HFFc6 (cell line): ENCODE results near the gene DACH1. TPM values are rescaled to one million over a fixed set of nuclear protein-coding genes. Genes with fewer than 3 reads are reported as not detected.

ENCODE experiments used
- DNase-seq: peaks from one replicate; pipeline ENCODE4 v3.0.0-alpha.2; 2018
- H3K27ac Mint-ChIP-seq: 2 replicates; pipeline ENCODE4 v1.8.0; 2020; ENCODE audit warnings: mild to moderate bottlenecking, mixed read lengths
- H3K27me3 Mint-ChIP-seq: 2 replicates; pipeline ENCODE4 v1.8.0; 2021; ENCODE audit warnings: mild to moderate bottlenecking, moderate library complexity, mixed read lengths; ENCODE audit not compliant: insufficient read depth
- H3K36me3 Mint-ChIP-seq: 2 replicates; pipeline ENCODE4 v1.8.0; 2021; ENCODE audit warnings: low read depth, mixed read lengths
- H3K4me1 Mint-ChIP-seq: 2 replicates; pipeline ENCODE4 v1.8.0; 2020; ENCODE audit warnings: low read depth, mixed read lengths
- H3K4me3 Mint-ChIP-seq: 2 replicates; pipeline ENCODE4 v1.8.0; 2020; ENCODE audit warnings: mild to moderate bottlenecking, moderate library complexity, mixed read lengths
- H3K9me3 Mint-ChIP-seq: 2 replicates; pipeline ENCODE4 v1.8.0; 2020; ENCODE audit warnings: mild to moderate bottlenecking, mixed read lengths
- CTCF ChIP-seq: fragments of 200-600 bp; sonication (generic); IDR thresholded peaks from 2 replicates; pipeline ENCODE4 v1.5.0; 2021; ENCODE audit warnings: antibody characterized with exemption, mild to moderate bottlenecking
- total RNA-seq, 6 experiments: library from RNA; stranded (reverse); fragmentation: NEBNext Ultra II Directional; extraction: Animal tissue kit (Norgen Biotek cat#: 25700); gene quantifications; 2 replicates in 1 of 6; 3 replicates in 5 of 6; pipeline ENCODE4 v1.2.3, GENCODE V29; 2021

The DACH1 gene
- total RNA-seq, 6 experiments from 2014 or later = not detected

GRCh38 chr13:71408416-71408815 is 458.6 kb downstream of the DACH1 start:
- TF ChIP-seq CTCF = no peak
- H3K4me3 Mint-ChIP-seq = no peak overlapping the region
- no peaks in the 10 kb centered on the region for H3K4me1 Mint-ChIP-seq
- H3K36me3 Mint-ChIP-seq = no peaks in the 10 kb centered on the region
- no peak overlapping the region for H3K27ac Mint-ChIP-seq
- DNase-seq = no peak
- no peaks in the 10 kb centered on the region for H3K27me3 Mint-ChIP-seq
- peaks cover 25% of the 10 kb centered on the region for H3K9me3 Mint-ChIP-seq

- Mint-ChIP-seq H3K36me3 (no peaks in the 10 kb centered on the region), H3K4me1 (no peaks in the 10 kb centered on the region), H3K9me3 (peaks cover 44% of the 10 kb centered on the region), H3K4me3 (no peak overlapping the region), H3K27ac (no peak overlapping the region), H3K27me3 (peaks cover 1% of the 10 kb centered on the region)
- no peak for DNase-seq
- no peak for TF ChIP-seq CTCF
Measured at GRCh38 chr13:71399631-71400215, 467.3 kb downstream of the DACH1 start.

GRCh38 chr13:71396149-71396548 is 470.9 kb downstream of the DACH1 start:
- Mint-ChIP-seq H3K27me3 (peaks cover 1% of the 10 kb centered on the region), H3K9me3 (peaks cover 47% of the 10 kb centered on the region), H3K36me3 (no peaks in the 10 kb centered on the region), H3K4me1 (no peaks in the 10 kb centered on the region), H3K27ac (no peak overlapping the region), H3K4me3 (no peak overlapping the region)
- no peak for DNase-seq
- no peak for TF ChIP-seq CTCF

- Mint-ChIP-seq H3K27me3 (peaks cover 1% of the 10 kb centered on the region), H3K9me3 (peaks cover 55% of the 10 kb centered on the region), H3K27ac (no peak overlapping the region), H3K4me3 (no peak overlapping the region), H3K4me1 (no peaks in the 10 kb centered on the region), H3K36me3 (no peaks in the 10 kb centered on the region)
- TF ChIP-seq CTCF = no peak
- no peak for DNase-seq
Measured at GRCh38 chr13:71395053-71395452, 472.0 kb downstream of the DACH1 start.

- Mint-ChIP-seq H3K27ac (no peak overlapping the region), H3K36me3 (no peaks in the 10 kb centered on the region), H3K4me1 (no peaks in the 10 kb centered on the region), H3K9me3 (peaks cover 54% of the 10 kb centered on the region), H3K4me3 (no peak overlapping the region), H3K27me3 (peaks cover 1% of the 10 kb centered on the region)
- no peak for DNase-seq
- TF ChIP-seq CTCF = no peak
Measured at GRCh38 chr13:71394176-71394575, 472.8 kb downstream of the DACH1 start.
